Fibroblast of lung (primary cell): ENCODE measurements around the gene SLC25A27.

Source experiments
- EZH2 ChIP-seq: IDR thresholded peaks from 2 replicates; pipeline ENCODE4 v1.5.1; 2012; ENCODE audit warnings: low read length, control low read depth, mild to moderate bottlenecking; ENCODE audit errors: missing control alignments
- TF ChIP-seq, protein P1 (sequence below), 2 donors: IDR thresholded peaks in 1 of 2; conservative IDR thresholded peaks in 1 of 2; 1 replicate in 1 of 2; 2 replicates in 1 of 2; pipeline ENCODE4 v1.5.1; 2011 to 2012; ENCODE audit warnings: low read length in 2 of 2, control low read depth in 1 of 2, inconsistent platforms in 1 of 2, low read depth in 1 of 2, mild to moderate bottlenecking in 1 of 2

GRCh38 chr6:46657642-46658041 is 4.9 kb downstream of the SLC25A27 start:
- TF ChIP-seq, protein P1, sequence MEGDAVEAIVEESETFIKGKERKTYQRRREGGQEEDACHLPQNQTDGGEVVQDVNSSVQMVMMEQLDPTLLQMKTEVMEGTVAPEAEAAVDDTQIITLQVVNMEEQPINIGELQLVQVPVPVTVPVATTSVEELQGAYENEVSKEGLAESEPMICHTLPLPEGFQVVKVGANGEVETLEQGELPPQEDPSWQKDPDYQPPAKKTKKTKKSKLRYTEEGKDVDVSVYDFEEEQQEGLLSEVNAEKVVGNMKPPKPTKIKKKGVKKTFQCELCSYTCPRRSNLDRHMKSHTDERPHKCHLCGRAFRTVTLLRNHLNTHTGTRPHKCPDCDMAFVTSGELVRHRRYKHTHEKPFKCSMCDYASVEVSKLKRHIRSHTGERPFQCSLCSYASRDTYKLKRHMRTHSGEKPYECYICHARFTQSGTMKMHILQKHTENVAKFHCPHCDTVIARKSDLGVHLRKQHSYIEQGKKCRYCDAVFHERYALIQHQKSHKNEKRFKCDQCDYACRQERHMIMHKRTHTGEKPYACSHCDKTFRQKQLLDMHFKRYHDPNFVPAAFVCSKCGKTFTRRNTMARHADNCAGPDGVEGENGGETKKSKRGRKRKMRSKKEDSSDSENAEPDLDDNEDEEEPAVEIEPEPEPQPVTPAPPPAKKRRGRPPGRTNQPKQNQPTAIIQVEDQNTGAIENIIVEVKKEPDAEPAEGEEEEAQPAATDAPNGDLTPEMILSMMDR (conservative IDR thresholded peaks at IDR 0.05 in 1 of 2, IDR thresholded peaks at IDR 0.05 in 1 of 2; ENCODE audit: low read depth in 1 of 2, low read length in 2 of 2), result no peak
- no peak for TF ChIP-seq EZH2
